Gastrocnemius medialis (tissue), 4 donors: ENCODE results near the gene HNRNPA2B1.

Source experiments
- POLR2A ChIP-seq, 2 donors: fragments of 450-650 bp; IDR thresholded peaks; one replicate each; pipeline ENCODE4 v1.6.1; 2017; ENCODE audit warnings: antibody characterized with exemption in 2 of 2, mild to moderate bottlenecking in 2 of 2, moderate library complexity in 2 of 2
- TF ChIP-seq, protein P1 (sequence below), 5 experiments: fragments of 450-650 bp in 3 of 5; fragments of 200-600 bp in 2 of 5; sonication (generic) in 2 of 5; IDR thresholded peaks in 4 of 5; conservative IDR thresholded peaks in 1 of 5; 1 replicate in 4 of 5; 2 replicates in 1 of 5; pipeline ENCODE4 v1.5.1; 2016 to 2019; ENCODE audit warnings: antibody characterized with exemption in 5 of 5, mild to moderate bottlenecking in 3 of 5, moderate library complexity in 3 of 5

DNA sequence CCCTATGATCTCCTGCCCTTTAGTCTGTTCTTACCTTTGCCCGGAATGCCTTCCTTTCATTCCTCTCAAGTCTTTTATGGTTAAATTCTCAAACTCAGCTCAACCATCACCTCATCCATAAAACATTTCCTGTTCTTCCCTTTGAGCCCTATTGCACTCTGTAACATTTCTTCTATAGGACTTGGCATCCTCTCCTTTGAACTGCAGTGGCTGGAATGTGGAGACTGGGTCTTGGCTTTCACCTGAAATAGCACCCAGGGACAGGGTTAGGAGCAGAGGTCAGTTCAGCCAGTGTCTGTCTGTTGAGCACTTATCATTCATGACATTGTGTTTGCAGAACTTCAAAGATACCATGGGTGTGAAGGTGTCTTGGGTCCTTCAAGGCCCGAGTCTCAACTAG lies 41.3 kb downstream of the HNRNPA2B1 start:
- TF ChIP-seq, protein P1, sequence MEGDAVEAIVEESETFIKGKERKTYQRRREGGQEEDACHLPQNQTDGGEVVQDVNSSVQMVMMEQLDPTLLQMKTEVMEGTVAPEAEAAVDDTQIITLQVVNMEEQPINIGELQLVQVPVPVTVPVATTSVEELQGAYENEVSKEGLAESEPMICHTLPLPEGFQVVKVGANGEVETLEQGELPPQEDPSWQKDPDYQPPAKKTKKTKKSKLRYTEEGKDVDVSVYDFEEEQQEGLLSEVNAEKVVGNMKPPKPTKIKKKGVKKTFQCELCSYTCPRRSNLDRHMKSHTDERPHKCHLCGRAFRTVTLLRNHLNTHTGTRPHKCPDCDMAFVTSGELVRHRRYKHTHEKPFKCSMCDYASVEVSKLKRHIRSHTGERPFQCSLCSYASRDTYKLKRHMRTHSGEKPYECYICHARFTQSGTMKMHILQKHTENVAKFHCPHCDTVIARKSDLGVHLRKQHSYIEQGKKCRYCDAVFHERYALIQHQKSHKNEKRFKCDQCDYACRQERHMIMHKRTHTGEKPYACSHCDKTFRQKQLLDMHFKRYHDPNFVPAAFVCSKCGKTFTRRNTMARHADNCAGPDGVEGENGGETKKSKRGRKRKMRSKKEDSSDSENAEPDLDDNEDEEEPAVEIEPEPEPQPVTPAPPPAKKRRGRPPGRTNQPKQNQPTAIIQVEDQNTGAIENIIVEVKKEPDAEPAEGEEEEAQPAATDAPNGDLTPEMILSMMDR (IDR thresholded peaks at IDR 0.05 in 4 of 5, conservative IDR thresholded peaks at IDR 0.05 in 1 of 5): no peak
- TF ChIP-seq POLR2A (IDR thresholded peaks at IDR 0.05): no peak
